ENCODE data around the gene C11orf97. TPM values are rescaled to one million over a fixed set of nuclear protein-coding genes. Genes with fewer than 3 reads are reported as not detected.

Gene C11orf97
- total and polyA plus RNA-seq, 2 donors (not counting 3 experiments of a cell fraction or from before 2014, with no cell fraction given), result not detected

DNA sequence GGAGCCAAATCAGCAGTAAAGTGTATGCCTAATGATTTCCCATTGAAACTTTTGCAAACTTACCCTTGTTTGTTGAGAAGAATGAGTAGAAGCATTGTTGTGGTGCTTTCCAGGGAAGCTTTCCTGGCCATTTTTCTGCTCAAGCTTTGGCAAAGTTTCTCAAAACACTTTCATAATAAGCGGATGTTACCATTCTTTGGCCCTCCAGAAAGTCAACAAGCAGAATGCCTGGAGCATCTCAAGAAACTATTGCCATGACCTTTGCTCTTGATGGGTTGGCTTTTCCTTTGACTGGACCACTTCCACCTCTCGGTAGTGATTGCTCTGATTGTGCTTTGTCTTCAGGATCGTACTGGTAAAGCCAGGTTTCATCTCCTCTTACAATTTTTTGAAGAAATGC, 65.6 kb downstream of the C11orf97 start:
- Histone ChIP-seq H4K20me1 (replicated peaks; ENCODE audit: control insufficient read depth, extremely low read depth, insufficient read depth, low read length) (no peaks in the 10 kb centered on the region), H3K27me3 (ENCODE audit: control insufficient read depth in 2 of 2, insufficient read depth in 2 of 2, low read length in 2 of 2) (no peaks in the 10 kb centered on the region), H3K36me3 (ENCODE audit: control insufficient read depth in 2 of 2, extremely low read depth in 1 of 2, insufficient read depth in 2 of 2, low read length in 2 of 2) (no peaks in the 10 kb centered on the region), H3K79me2 (ENCODE audit: control insufficient read depth, insufficient read depth, low read length) (no peaks in the 10 kb centered on the region), H3K9ac (replicated peaks; ENCODE audit: extremely low read depth, insufficient read depth, low read length) (no peak overlapping the region), H3K4me1 (ENCODE audit: control insufficient read depth, extremely low read depth, insufficient read depth, low read length) (peaks cover 5% of the 10 kb centered on the region), H3K27ac (ENCODE audit: insufficient read depth, low read depth, low read length) (no peak overlapping the region), H3K4me2 (ENCODE audit: insufficient read depth, low read length) (no peak overlapping the region), H2AFZ (ENCODE audit: low read depth, low read length) (no peak overlapping the region), H3K4me3 (replicated peaks in 1 of 3; ENCODE audit: insufficient read depth in 1 of 3, low read depth in 1 of 3, low read length in 3 of 3) (no peak overlapping the region), H3K9me3 (replicated peaks; ENCODE audit: control insufficient read depth, insufficient read depth, low read length) (no peaks in the 10 kb centered on the region), H3K9me1 (replicated peaks; ENCODE audit: control insufficient read depth, extremely low read depth, insufficient read depth, low read length) (no peaks in the 10 kb centered on the region)
- ChIA-PET POLR2A (no interaction called here), CTCF (no interaction called here)
- no peak for DNase-seq (ENCODE audit: low read depth, low spot score)
- intact Hi-C loops (cut with micrococcal nuclease), result no loop called here
- FAIRE-seq, result peak; percentile 38
- TF ChIP-seq POLR2A (IDR thresholded peaks at IDR 0.05; ENCODE audit: low read depth, low read length) (no peak), EZH2 (IDR thresholded peaks at IDR 0.05; ENCODE audit: borderline replicate concordance, low read depth, low read length, severe bottlenecking) (no peak), FOS (IDR thresholded peaks at IDR 0.05; ENCODE audit: borderline replicate concordance, insufficient read depth, low read length) (no peak), POLR2AphosphoS5 (IDR thresholded peaks at IDR 0.05; ENCODE audit: insufficient read depth, low read depth, low read length) (no peak), JUN (IDR thresholded peaks at IDR 0.05; ENCODE audit: borderline replicate concordance, insufficient read depth, insufficient read length, low read depth) (no peak)
- TF ChIP-seq, protein P1, sequence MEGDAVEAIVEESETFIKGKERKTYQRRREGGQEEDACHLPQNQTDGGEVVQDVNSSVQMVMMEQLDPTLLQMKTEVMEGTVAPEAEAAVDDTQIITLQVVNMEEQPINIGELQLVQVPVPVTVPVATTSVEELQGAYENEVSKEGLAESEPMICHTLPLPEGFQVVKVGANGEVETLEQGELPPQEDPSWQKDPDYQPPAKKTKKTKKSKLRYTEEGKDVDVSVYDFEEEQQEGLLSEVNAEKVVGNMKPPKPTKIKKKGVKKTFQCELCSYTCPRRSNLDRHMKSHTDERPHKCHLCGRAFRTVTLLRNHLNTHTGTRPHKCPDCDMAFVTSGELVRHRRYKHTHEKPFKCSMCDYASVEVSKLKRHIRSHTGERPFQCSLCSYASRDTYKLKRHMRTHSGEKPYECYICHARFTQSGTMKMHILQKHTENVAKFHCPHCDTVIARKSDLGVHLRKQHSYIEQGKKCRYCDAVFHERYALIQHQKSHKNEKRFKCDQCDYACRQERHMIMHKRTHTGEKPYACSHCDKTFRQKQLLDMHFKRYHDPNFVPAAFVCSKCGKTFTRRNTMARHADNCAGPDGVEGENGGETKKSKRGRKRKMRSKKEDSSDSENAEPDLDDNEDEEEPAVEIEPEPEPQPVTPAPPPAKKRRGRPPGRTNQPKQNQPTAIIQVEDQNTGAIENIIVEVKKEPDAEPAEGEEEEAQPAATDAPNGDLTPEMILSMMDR (IDR thresholded peaks at IDR 0.05; ENCODE audit: extremely low read depth in 1 of 2, insufficient read depth in 1 of 2, low read depth in 1 of 2, low read length in 2 of 2), result no peak
- no TSS peak for BruUV-seq (replicated peaks)
- dilution Hi-C loops (cut with MboI; ENCODE audit: extremely low pct_ligation_motif_present, low sequenced_read_pairs), result no loop called here

MicroRNAs encoded within 50 kb of the gene (microRNA counts, 767-probe panel; counts per million panel counts)
- microRNA hsa-miR-548l, result 723 counts per million, percentile 96 among the panel's probes with 10 or more counts

Small RNAs within 50 kb of the gene (microRNA-seq; reads per million reads assigned to microRNA genes)
- gene MIR548L (ENCODE audit: borderline number of aligned reads, borderline replicate concordance), result 11.1 reads per million, percentile 27 among the genes with 10 or more reads in this experiment

Small RNAs within 50 kb of the gene (small RNA-seq; reads per million reads assigned to genes)
- not detected for gene MIR548L (ENCODE audit: insufficient read depth, insufficient read length, low read depth, low replicate concordance)

Other genes with a start within 250 kb of the C11orf97 start
- gene IZUMO1R, start 207.9 kb upstream of the C11orf97 start, total RNA-seq, result not detected in 2 replicates
- not detected in 2 replicates for gene IZUMO1R, start 207.9 kb upstream of the C11orf97 start, polyA plus RNA-seq
- not detected in 2 replicates for gene GPR83, start 111.0 kb upstream of the C11orf97 start, total RNA-seq
- 0.05 and 0.07 TPM in 2 replicates for gene GPR83, start 111.0 kb upstream of the C11orf97 start, polyA plus RNA-seq
- gene MRE11, start 18.6 kb upstream of the C11orf97 start, total RNA-seq, result 22.0 and 25.3 TPM in 2 replicates
- 3.0 and 4.5 TPM in 2 replicates for gene MRE11, start 18.6 kb upstream of the C11orf97 start, polyA plus RNA-seq
- gene ANKRD49, start 18.5 kb upstream of the C11orf97 start, total RNA-seq, result 7.6 and 8.0 TPM in 2 replicates
- gene ANKRD49, start 18.5 kb upstream of the C11orf97 start, polyA plus RNA-seq, result 6.0 and 7.4 TPM in 2 replicates
- 4.4 and 5.3 TPM in 2 replicates for gene FUT4, start 31.5 kb downstream of the C11orf97 start, total RNA-seq
- gene FUT4, start 31.5 kb downstream of the C11orf97 start, polyA plus RNA-seq, result 2.4 and 2.5 TPM in 2 replicates
- gene PIWIL4, start 54.9 kb downstream of the C11orf97 start, total RNA-seq, result 0.25 and 0.64 TPM in 2 replicates
- gene PIWIL4, start 54.9 kb downstream of the C11orf97 start, polyA plus RNA-seq, result 0.55 and 0.76 TPM in 2 replicates